ENCODE data around the gene RPAP3. TPM values are rescaled to one million over a fixed set of nuclear protein-coding genes. Genes with fewer than 3 reads are reported as not detected.

The RPAP3 gene
- total and polyA plus RNA-seq, 9 of the 15 experiments (the other 6 are each of a cell fraction or from before 2014, with no cell fraction given), result 40.0 to 92.1 (median 54.1) TPM

DNA sequence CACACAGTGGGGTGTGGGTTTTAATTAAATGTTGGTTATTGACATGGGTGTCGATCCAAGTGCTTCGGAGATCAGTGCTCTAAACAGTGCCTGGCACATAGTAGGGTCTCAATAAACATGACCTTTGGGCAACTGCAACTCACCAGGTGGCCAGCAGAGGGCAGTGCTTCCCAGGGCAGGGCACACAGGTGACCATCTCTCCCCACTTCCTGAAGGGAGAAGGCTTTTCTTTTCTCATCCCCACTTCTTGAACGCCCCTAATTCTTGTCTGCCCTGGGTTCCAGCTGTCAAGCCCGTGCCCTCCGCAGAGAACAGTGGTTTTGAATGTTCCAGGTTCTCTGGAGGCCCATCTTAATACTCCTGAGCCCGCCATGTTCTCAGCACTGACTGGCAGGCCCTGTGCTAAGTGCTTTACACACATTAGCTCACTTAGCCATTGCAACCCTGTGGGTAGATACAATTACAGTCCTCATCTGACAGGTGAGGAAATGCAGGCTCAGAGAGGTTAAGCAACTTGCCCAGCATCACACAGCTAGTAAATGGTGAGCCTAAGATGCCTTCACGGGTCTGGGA is 36.5 kb upstream of the RPAP3 start (continued):
- TF ChIP-seq, protein P1, sequence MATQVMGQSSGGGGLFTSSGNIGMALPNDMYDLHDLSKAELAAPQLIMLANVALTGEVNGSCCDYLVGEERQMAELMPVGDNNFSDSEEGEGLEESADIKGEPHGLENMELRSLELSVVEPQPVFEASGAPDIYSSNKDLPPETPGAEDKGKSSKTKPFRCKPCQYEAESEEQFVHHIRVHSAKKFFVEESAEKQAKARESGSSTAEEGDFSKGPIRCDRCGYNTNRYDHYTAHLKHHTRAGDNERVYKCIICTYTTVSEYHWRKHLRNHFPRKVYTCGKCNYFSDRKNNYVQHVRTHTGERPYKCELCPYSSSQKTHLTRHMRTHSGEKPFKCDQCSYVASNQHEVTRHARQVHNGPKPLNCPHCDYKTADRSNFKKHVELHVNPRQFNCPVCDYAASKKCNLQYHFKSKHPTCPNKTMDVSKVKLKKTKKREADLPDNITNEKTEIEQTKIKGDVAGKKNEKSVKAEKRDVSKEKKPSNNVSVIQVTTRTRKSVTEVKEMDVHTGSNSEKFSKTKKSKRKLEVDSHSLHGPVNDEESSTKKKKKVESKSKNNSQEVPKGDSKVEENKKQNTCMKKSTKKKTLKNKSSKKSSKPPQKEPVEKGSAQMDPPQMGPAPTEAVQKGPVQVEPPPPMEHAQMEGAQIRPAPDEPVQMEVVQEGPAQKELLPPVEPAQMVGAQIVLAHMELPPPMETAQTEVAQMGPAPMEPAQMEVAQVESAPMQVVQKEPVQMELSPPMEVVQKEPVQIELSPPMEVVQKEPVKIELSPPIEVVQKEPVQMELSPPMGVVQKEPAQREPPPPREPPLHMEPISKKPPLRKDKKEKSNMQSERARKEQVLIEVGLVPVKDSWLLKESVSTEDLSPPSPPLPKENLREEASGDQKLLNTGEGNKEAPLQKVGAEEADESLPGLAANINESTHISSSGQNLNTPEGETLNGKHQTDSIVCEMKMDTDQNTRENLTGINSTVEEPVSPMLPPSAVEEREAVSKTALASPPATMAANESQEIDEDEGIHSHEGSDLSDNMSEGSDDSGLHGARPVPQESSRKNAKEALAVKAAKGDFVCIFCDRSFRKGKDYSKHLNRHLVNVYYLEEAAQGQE (IDR thresholded peaks at IDR 0.05; ENCODE audit: borderline replicate concordance), result peak; percentile 87
- TF ChIP-seq, protein P1 (CRISPR knock-in tag; IDR thresholded peaks at IDR 0.05; ENCODE audit: low read depth), result no peak
- TF ChIP-seq ZNF75A (CRISPR knock-in tag; IDR thresholded peaks at IDR 0.05), result no peak
- 0 out of 2 replicates have a peak, but pooled peaks have one; percentile 30 for TF ChIP-seq RUNX1 (IDR thresholded peaks at IDR 0.05; ENCODE audit: low read depth)
- TF ChIP-seq, protein P2, sequence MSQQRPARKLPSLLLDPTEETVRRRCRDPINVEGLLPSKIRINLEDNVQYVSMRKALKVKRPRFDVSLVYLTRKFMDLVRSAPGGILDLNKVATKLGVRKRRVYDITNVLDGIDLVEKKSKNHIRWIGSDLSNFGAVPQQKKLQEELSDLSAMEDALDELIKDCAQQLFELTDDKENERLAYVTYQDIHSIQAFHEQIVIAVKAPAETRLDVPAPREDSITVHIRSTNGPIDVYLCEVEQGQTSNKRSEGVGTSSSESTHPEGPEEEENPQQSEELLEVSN (IDR thresholded peaks at IDR 0.05; ENCODE audit: borderline replicate concordance in 1 of 2, extremely low read depth in 1 of 2, insufficient read depth in 1 of 2, insufficient read length in 1 of 2, low read depth in 1 of 2, low read length in 1 of 2, poor library complexity in 1 of 2, severe bottlenecking in 1 of 2), result no peak
- no peak; the same call in 1 of the 2 replicates for TF ChIP-seq KLF16 (IDR thresholded peaks at IDR 0.05)
- TF ChIP-seq SIN3A (IDR thresholded peaks at IDR 0.05; ENCODE audit: borderline replicate concordance in 2 of 2, control insufficient read depth in 1 of 2, low read depth in 2 of 2, low read length in 2 of 2), result no peak
- no peak for TF ChIP-seq POLR2B (IDR thresholded peaks at IDR 0.05; ENCODE audit: low read depth, partially characterized antibody)
- TF ChIP-seq TOE1 (IDR thresholded peaks at IDR 0.05; ENCODE audit: borderline replicate concordance), result no peak
- no peak for TF ChIP-seq TOE1 (CRISPR knock-in tag; IDR thresholded peaks at IDR 0.05; ENCODE audit: borderline replicate concordance, low read depth)
- TF ChIP-seq MEF2A (IDR thresholded peaks at IDR 0.05; ENCODE audit: control insufficient read depth, low read depth, low read length), result no peak
- TF ChIP-seq, protein P3, sequence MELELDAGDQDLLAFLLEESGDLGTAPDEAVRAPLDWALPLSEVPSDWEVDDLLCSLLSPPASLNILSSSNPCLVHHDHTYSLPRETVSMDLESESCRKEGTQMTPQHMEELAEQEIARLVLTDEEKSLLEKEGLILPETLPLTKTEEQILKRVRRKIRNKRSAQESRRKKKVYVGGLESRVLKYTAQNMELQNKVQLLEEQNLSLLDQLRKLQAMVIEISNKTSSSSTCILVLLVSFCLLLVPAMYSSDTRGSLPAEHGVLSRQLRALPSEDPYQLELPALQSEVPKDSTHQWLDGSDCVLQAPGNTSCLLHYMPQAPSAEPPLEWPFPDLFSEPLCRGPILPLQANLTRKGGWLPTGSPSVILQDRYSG (tag; conservative IDR thresholded peaks at IDR 0.05; ENCODE audit: low read depth), result no peak
- TF ChIP-seq, protein P4, sequence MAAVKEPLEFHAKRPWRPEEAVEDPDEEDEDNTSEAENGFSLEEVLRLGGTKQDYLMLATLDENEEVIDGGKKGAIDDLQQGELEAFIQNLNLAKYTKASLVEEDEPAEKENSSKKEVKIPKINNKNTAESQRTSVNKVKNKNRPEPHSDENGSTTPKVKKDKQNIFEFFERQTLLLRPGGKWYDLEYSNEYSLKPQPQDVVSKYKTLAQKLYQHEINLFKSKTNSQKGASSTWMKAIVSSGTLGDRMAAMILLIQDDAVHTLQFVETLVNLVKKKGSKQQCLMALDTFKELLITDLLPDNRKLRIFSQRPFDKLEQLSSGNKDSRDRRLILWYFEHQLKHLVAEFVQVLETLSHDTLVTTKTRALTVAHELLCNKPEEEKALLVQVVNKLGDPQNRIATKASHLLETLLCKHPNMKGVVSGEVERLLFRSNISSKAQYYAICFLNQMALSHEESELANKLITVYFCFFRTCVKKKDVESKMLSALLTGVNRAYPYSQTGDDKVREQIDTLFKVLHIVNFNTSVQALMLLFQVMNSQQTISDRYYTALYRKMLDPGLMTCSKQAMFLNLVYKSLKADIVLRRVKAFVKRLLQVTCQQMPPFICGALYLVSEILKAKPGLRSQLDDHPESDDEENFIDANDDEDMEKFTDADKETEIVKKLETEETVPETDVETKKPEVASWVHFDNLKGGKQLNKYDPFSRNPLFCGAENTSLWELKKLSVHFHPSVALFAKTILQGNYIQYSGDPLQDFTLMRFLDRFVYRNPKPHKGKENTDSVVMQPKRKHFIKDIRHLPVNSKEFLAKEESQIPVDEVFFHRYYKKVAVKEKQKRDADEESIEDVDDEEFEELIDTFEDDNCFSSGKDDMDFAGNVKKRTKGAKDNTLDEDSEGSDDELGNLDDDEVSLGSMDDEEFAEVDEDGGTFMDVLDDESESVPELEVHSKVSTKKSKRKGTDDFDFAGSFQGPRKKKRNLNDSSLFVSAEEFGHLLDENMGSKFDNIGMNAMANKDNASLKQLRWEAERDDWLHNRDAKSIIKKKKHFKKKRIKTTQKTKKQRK (IDR thresholded peaks at IDR 0.05; ENCODE audit: borderline replicate concordance, low read depth, low read length), result no peak

Measured in K562 (cell line).